GM18868 (cell line): ENCODE results near the gene FSD1.
"Not testable (repeated sequence)": the region's sequence is repeated elsewhere in the genome, so short reads cannot be mapped to it uniquely, and the experiment has no call there.

Experiments
- ATAC-seq: cut with Tn5 transposase; IDR thresholded peaks from one replicate; pipeline ENCODE4 v1.9.1; 2021; ENCODE audit warnings: mild to moderate bottlenecking, moderate library complexity; ENCODE audit not compliant: unreplicated experiment

FSD1 gene

GRCh38 chr19:4342314-4342614 lies 37.9 kb downstream of the FSD1 start:
- ATAC-seq, result no peak

GRCh38 chr19:4342615-4343369 lies 38.4 kb downstream of the FSD1 start:
- peak; percentile 85 for ATAC-seq

GRCh38 chr19:4343370-4344307 lies 39.2 kb downstream of the FSD1 start, which contains the start of gene MPND:
Gene MPND (plus strand): TSS chr19:4343562. CDS start chr19:4343594, 32 bp downstream.
- ATAC-seq, result peak; percentile 57

- no peak for ATAC-seq
Observed at GRCh38 chr19:4345342-4346019, 41.1 kb downstream of the FSD1 start.

- ATAC-seq, result no peak
Observed at GRCh38 chr19:4346020-4346383, 41.6 kb downstream of the FSD1 start.

- ATAC-seq, result no peak
Observed at GRCh38 chr19:4347521-4347920, 43.1 kb downstream of the FSD1 start.

GRCh38 chr19:4349225-4349624 lies 44.8 kb downstream of the FSD1 start:
- not testable (repeated sequence) for ATAC-seq

GRCh38 chr19:4350111-4350510 lies 45.7 kb downstream of the FSD1 start:
- ATAC-seq, result no peak

- ATAC-seq, result no peak
Observed at GRCh38 chr19:4350726-4351125, 46.3 kb downstream of the FSD1 start.

- no peak for ATAC-seq
Observed at GRCh38 chr19:4352701-4353121, 48.3 kb downstream of the FSD1 start.

- no peak for ATAC-seq
Observed at GRCh38 chr19:4354282-4354681, 49.9 kb downstream of the FSD1 start.

- no peak for ATAC-seq
Observed at GRCh38 chr19:4354897-4355296, 50.5 kb downstream of the FSD1 start.

- no peak for ATAC-seq
Observed at GRCh38 chr19:4357095-4357797, 52.8 kb downstream of the FSD1 start.

GRCh38 chr19:4357921-4358326 lies 53.5 kb downstream of the FSD1 start:
- no peak for ATAC-seq

- ATAC-seq, result no peak
Observed at GRCh38 chr19:4358709-4359626, 54.6 kb downstream of the FSD1 start.

- no peak for ATAC-seq
Observed at GRCh38 chr19:4359627-4360000, 55.2 kb downstream of the FSD1 start.

- no peak for ATAC-seq
Observed at GRCh38 chr19:4360081-4360569, 55.7 kb downstream of the FSD1 start.

GRCh38 chr19:4360641-4361151 lies 56.3 kb downstream of the FSD1 start:
- ATAC-seq, result no peak
